Subcutaneous adipose tissue (tissue), 4 donors: ENCODE measurements around the gene ERICH2. TPM values are rescaled to one million over a fixed set of nuclear protein-coding genes. Genes with fewer than 3 reads are reported as not detected.

Source experiments
- CTCF ChIP-seq: fragments of 450-650 bp; IDR thresholded peaks from one replicate; pipeline ENCODE4 v1.5.1; 2016; ENCODE audit warnings: low read depth, mild to moderate bottlenecking, control low read depth, antibody characterized with exemption, moderate library complexity
- small RNA-seq: library from RNA; depleted of rRNA; stranded (forward); fragments of <200 nt; gene quantifications from one replicate; pipeline ENCODE3, GENCODE V24; 2016
- total RNA-seq, 4 donors: library from RNA; depleted of rRNA; stranded (reverse); fragments of >200 nt; gene quantifications; one replicate each; pipeline ENCODE4 v1.1.0, GENCODE V29; 2016

The ERICH2 gene
- total RNA-seq, 4 donors from 2014 or later = 1.0 TPM; not detected in 3

- TF ChIP-seq CTCF = no peak
Measured at GRCh38 chr2:170847716-170848115, 77.5 kb downstream of the ERICH2 start.

Small RNA genes lying within 50 kb of the gene (small RNA-seq; reads per million reads assigned to genes)
- 0.49 reads per million for gene RF00019

Other genes with a start within 250 kb of the ERICH2 start
- 1 to 10 TPM in 3 of 4 donors, not detected in 1; 2.6 to 7.0 (median 4.4) TPM for gene SP5, start 55.0 kb upstream of the ERICH2 start, total RNA-seq
- gene GAD1, start 46.5 kb downstream of the ERICH2 start, total RNA-seq = 1 to 10 TPM in 1 of 4 donors, under 1 TPM in 1, not detected in 2; 0.68 to 2.4 TPM
- 10 to 100 TPM; 28.6 to 47.4 (median 36.0) TPM for gene GORASP2, start 158.9 kb downstream of the ERICH2 start, total RNA-seq